ENCODE measurements around the gene GTPBP4. TPM values are rescaled to one million over a fixed set of nuclear protein-coding genes. Genes with fewer than 3 reads are reported as not detected.
"Not testable (repeated sequence)": the region's sequence is repeated elsewhere in the genome, so short reads cannot be mapped to it uniquely, and the experiment has no call there.

GTPBP4 gene
- total RNA-seq, 1 experiment from 2014 or later = 71.4 TPM

GRCh38 chr10:1022413-1022812 lies 34.2 kb downstream of the GTPBP4 start:
- DNase-seq (ENCODE audit: extremely low read depth, low read depth) = no peak

GRCh38 chr10:1024103-1024502 lies 35.9 kb downstream of the GTPBP4 start:
- no peak for DNase-seq (ENCODE audit: extremely low read depth, low read depth)

GRCh38 chr10:1025683-1026082 lies 37.4 kb downstream of the GTPBP4 start, which contains the start of gene IDI2:
TSS of gene IDI2 (minus strand) at chr10:1025859. CDS start at chr10:1024723, 1,136 bp downstream.
- no peak for DNase-seq (ENCODE audit: extremely low read depth, low read depth)

- DNase-seq (ENCODE audit: extremely low read depth, low read depth) = no peak
Observed at GRCh38 chr10:1026578-1026977, 38.3 kb downstream of the GTPBP4 start.

GRCh38 chr10:1029838-1030237 lies 41.6 kb downstream of the GTPBP4 start:
- DNase-seq (ENCODE audit: extremely low read depth, low read depth) = no peak

GRCh38 chr10:1033601-1034000 lies 45.4 kb downstream of the GTPBP4 start:
- DNase-seq (ENCODE audit: extremely low read depth, low read depth) = no peak

- DNase-seq (ENCODE audit: extremely low read depth, low read depth) = no peak
Observed at GRCh38 chr10:1034758-1035157, 46.5 kb downstream of the GTPBP4 start.

GRCh38 chr10:1035201-1035600 lies 47.0 kb downstream of the GTPBP4 start:
- DNase-seq (ENCODE audit: extremely low read depth, low read depth) = no peak

GRCh38 chr10:1036341-1036791 lies 48.1 kb downstream of the GTPBP4 start:
- no peak for DNase-seq (ENCODE audit: extremely low read depth, low read depth)

- DNase-seq (ENCODE audit: extremely low read depth, low read depth) = no peak
Observed at GRCh38 chr10:1037098-1037497, 48.9 kb downstream of the GTPBP4 start.

GRCh38 chr10:1038769-1039168 lies 50.5 kb downstream of the GTPBP4 start:
- DNase-seq (ENCODE audit: extremely low read depth, low read depth) = not testable (repeated sequence)

GRCh38 chr10:1040133-1040532 lies 51.9 kb downstream of the GTPBP4 start:
- no peak for DNase-seq (ENCODE audit: extremely low read depth, low read depth)

GRCh38 chr10:1041514-1041913 lies 53.3 kb downstream of the GTPBP4 start:
- no peak for DNase-seq (ENCODE audit: extremely low read depth, low read depth)

GRCh38 chr10:1043532-1043995 lies 55.3 kb downstream of the GTPBP4 start:
- DNase-seq (ENCODE audit: extremely low read depth, low read depth) = no peak

GRCh38 chr10:1044146-1044545 lies 55.9 kb downstream of the GTPBP4 start:
- no peak for DNase-seq (ENCODE audit: extremely low read depth, low read depth)

- DNase-seq (ENCODE audit: extremely low read depth, low read depth) = no peak
Observed at GRCh38 chr10:1044964-1045363, 56.7 kb downstream of the GTPBP4 start.

- DNase-seq (ENCODE audit: extremely low read depth, low read depth) = no peak
Observed at GRCh38 chr10:1045415-1045814, 57.2 kb downstream of the GTPBP4 start.

- no peak for DNase-seq (ENCODE audit: extremely low read depth, low read depth)
Observed at GRCh38 chr10:1047937-1048336, 59.7 kb downstream of the GTPBP4 start.

- no peak for DNase-seq (ENCODE audit: extremely low read depth, low read depth)
Observed at GRCh38 chr10:1048349-1048731, 60.1 kb downstream of the GTPBP4 start.

GRCh38 chr10:1048732-1049424 lies 60.6 kb downstream of the GTPBP4 start, which contains the start of gene IDI1:
TSS of gene IDI1 (minus strand) at chr10:1049119. CDS start at chr10:1049003, 116 bp downstream.
- peak; percentile 96 for DNase-seq (ENCODE audit: extremely low read depth, low read depth)

GRCh38 chr10:1049425-1049958 lies 61.3 kb downstream of the GTPBP4 start:
- DNase-seq (ENCODE audit: extremely low read depth, low read depth) = no peak

- no peak for DNase-seq (ENCODE audit: extremely low read depth, low read depth)
Observed at GRCh38 chr10:1050145-1050544, 61.9 kb downstream of the GTPBP4 start.
